AG04450 (cell line): ENCODE results near the gene TTLL9. TPM values are rescaled to one million over a fixed set of nuclear protein-coding genes. Genes with fewer than 3 reads are reported as not detected.

Experiments used
- CTCF ChIA-PET: fragments of 300-600, 350-600 bp; formaldehyde crosslinking; extraction: SDS; loops from one replicate; lab custom pipeline; 2022; ENCODE audit warnings: antibody characterized with exemption, inconsistent platforms; lab: Charles Lee
- POLR2A ChIA-PET: fragments of 350-600 bp; formaldehyde crosslinking; extraction: SDS; loops from one replicate; lab custom pipeline; 2021; ENCODE audit warnings: antibody characterized with exemption, inconsistent platforms; lab: Yijun Ruan, JAX
- DNase-seq: peaks from one replicate; pipeline ENCODE4 v3.0.0-alpha.2; 2011; ENCODE audit warnings: low read depth, low spot score
- H3K27ac ChIP-seq: one replicate; pipeline ENCODE4 v1.5.1; 2012; ENCODE audit warnings: low read depth, low read length, control low read depth
- H3K27me3 ChIP-seq: one replicate; pipeline ENCODE4 v1.6.0; 2012; ENCODE audit warnings: low read length; ENCODE audit not compliant: control insufficient read depth, insufficient read depth
- H3K4me3 ChIP-seq: 2 replicates; pipeline ENCODE4 v1.5.1; 2011; ENCODE audit warnings: mild to moderate bottlenecking, low read depth, low read length, control low read depth
- H3K9me3 ChIP-seq: 2 replicates; pipeline ENCODE4 v1.5.1; 2012; ENCODE audit warnings: low read length; ENCODE audit not compliant: control insufficient read depth, insufficient read depth
- CTCF ChIP-seq: IDR thresholded peaks from 2 replicates; pipeline ENCODE4 v1.5.1; 2011; ENCODE audit warnings: low read depth, low read length, control low read depth, inconsistent platforms
- polyA plus RNA-seq: library from polyadenylated mRNA; depleted of rRNA; stranded (reverse); fragments of >200 nt; gene quantifications from 2 replicates; pipeline ENCODE4 v1.2.3, GENCODE V29; 2011

TTLL9 gene
- polyA plus RNA-seq, 1 experiment: not detected

DNA sequence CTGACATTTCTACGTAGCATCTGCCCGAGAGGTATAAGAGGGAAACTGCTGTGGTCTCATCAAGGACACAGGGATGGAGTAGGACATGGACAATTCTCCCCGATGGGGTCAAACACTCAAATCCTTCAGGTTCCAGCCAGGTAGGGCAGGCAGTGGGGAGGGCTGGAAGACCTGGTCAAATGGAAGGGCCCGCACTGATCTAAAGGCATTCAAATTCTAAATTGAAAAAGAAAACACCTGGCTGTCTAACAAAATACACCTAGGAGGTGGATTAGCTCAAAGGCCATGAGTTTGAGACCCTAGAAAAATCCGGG, 8.3 kb upstream of the TTLL9 start:
- TF ChIP-seq CTCF: no peak
- H3K27me3 ChIP-seq: peaks cover 67% of the 10 kb centered on the region
- POLR2A ChIA-PET: no interaction called here
- no peaks in the 10 kb centered on the region for H3K9me3 ChIP-seq
- CTCF ChIA-PET: interaction anchor here (4.2 kb wide), 1 partner anchor 9 kb away, joined by 30 read pairs; no protein-coding TSS in a partner anchor
- H3K4me3 ChIP-seq: no peak overlapping the region
- H3K27ac ChIP-seq: no peak overlapping the region
- no peak for DNase-seq

GRCh38 chr20:31862506-31862905, 7.9 kb upstream of the TTLL9 start:
- H3K4me3 ChIP-seq: no peak overlapping the region
- no peak for TF ChIP-seq CTCF
- POLR2A ChIA-PET: no interaction called here
- H3K27me3 ChIP-seq: peaks cover 67% of the 10 kb centered on the region
- DNase-seq: no peak
- H3K9me3 ChIP-seq: no peaks in the 10 kb centered on the region
- CTCF ChIA-PET: interaction anchor here (4.2 kb wide), 1 partner anchor 9 kb away, joined by 30 read pairs; no protein-coding TSS in a partner anchor
- no peak overlapping the region for H3K27ac ChIP-seq

DNA sequence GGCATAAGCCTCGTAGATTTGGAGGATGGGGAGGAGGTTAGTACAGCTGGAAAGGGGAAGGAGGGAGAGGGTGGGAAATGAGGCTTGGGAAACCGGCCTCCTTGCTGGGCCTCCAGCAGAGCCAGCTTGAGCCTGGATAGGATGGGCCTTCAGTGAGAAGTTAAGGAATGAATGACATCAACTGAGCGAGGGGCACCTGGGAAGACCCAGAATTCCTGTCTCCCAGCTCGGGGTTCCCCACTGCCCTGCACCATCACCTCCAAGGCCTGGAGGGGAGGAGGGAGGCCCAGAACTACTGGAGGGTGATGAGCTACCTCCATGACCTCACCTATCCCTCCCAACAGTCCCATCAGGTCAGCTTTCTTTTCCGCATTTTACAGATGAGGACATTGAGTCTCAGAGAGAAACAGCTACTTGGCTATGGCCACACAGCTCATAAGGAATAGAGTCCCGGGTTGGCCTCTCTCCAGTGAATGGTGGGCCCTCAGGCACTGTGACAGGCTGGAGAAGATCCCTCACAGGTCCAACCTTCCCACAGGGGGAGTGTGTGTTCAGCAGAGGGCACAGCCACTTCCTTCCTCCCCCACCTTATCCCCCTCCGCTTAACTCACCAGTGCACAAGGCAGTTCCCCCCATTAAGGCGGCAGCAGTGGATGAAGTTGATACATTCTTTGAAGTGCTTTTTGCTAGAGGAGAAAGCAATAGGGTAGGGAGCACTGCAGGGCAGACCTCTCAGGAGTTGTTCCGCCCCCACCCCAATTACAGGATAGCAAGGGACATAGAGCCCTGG, 6.9 kb upstream of the TTLL9 start:
- ChIA-PET CTCF (interaction anchor here (4.2 kb wide), 1 partner anchor 10 kb away, joined by 30 read pairs; no protein-coding TSS in a partner anchor), POLR2A (no interaction called here)
- H3K27me3 ChIP-seq: peaks cover 61% of the 10 kb centered on the region
- TF ChIP-seq CTCF: no peak
- no peak overlapping the region for H3K27ac ChIP-seq
- H3K4me3 ChIP-seq: no peak overlapping the region
- H3K9me3 ChIP-seq: no peaks in the 10 kb centered on the region
- DNase-seq: no peak

- Histone ChIP-seq H3K9me3 (no peaks in the 10 kb centered on the region), H3K27ac (no peak overlapping the region), H3K4me3 (no peak overlapping the region), H3K27me3 (peaks cover 63% of the 10 kb centered on the region)
- ChIA-PET POLR2A (no interaction called here), CTCF (interaction anchor here (4.2 kb wide), 1 partner anchor 12 kb away, joined by 30 read pairs; no protein-coding TSS in a partner anchor)
- DNase-seq: no peak
- TF ChIP-seq CTCF: no peak
These were observed 5.7 kb upstream of the TTLL9 start for GRCh38 chr20:31864521-31865400.
